Measurements from ENCODE around the gene SIPA1L2. TPM values are rescaled to one million over a fixed set of nuclear protein-coding genes. Genes with fewer than 3 reads are reported as not detected.

Gene SIPA1L2
- total and polyA plus RNA-seq, 10 of the 15 experiments (the other 5 are each of a cell fraction or from before 2014, with no cell fraction given), result 0.01 to 0.18 TPM; not detected in 8

DNA sequence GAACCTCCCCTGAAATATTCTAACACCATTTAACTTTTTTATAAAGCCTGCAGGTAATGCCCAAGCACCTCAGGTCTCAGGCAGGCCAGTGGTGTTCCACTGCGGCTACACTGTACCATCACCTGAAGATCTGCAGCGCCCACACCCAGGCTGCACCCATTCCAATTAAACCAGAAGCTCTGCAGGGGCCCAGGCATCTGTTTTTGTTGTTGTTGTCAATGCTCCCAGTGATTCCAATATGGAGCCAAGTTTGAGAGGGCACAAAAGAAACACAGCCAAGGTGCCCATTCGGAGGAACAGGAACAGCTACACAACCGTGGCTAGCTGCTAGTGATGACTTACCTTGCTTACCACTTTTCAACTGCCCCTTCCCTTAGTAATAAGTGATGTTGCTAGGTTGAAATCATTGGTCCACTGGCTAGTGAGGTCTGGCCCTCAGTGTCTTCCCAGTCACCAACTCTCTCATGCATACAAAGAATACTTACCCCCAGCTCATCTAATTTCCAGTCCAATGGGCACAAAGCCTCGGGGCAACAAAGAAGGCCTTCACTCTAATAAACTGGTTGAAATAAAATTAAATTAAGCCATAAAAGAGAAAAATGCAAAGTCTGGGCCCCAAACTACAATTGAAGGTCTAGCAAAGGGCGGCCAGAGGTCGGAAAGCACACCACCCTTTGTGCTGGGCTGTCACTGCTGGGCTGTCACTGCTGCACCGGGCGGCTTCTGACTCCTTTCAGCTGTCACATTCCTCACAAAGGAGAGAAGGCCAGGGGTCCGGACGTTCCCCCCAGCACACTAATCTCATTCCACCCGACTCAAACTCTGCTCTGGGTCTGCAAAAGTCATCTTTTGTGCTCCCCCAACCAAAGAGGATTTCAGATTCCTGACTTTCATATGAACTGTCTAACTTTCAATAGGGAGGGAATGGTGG, 34.9 kb downstream of the SIPA1L2 start:
- no peaks in the 10 kb centered on the region for H3K79me2 ChIP-seq (ENCODE audit: control insufficient read depth, insufficient read depth, low read length)
- 76% methylated on average over 12 of the region's 12 CpGs for WGBS (ENCODE audit: insufficient coverage, insufficient replicate concordance, low lambda C conversion rate, missing lambda C conversion rate)
- no peaks in the 10 kb centered on the region for H3K27me3 ChIP-seq (replicated peaks in 1 of 2; ENCODE audit: control insufficient read depth in 2 of 2, insufficient read depth in 2 of 2, low read length in 1 of 2)
- DNase-seq (ENCODE audit: low read depth, low spot score) (no peak), FAIRE-seq (no peak), ATAC-seq (no peak)
- ChIA-PET RAD21 (ENCODE audit: unreplicated experiment) (no interaction called here), CTCF (no interaction called here), POLR2A (no interaction called here), SMC1A (ENCODE audit: uncharacterized antibody, unreplicated experiment) (no interaction called here)
- peaks cover 38% of the 10 kb centered on the region for H3K4me1 ChIP-seq (ENCODE audit: control insufficient read depth, insufficient read depth, low read length)
- no peak overlapping the region for H2AFZ ChIP-seq (ENCODE audit: control insufficient read depth, low read depth, low read length)
- no peak overlapping the region for H3K9ac ChIP-seq (ENCODE audit: control insufficient read depth, insufficient read depth, low read length)
- no peak overlapping the region for H3K4me3 ChIP-seq
- in situ Hi-C loops (cut with MboI) (no loop called here), intact Hi-C loops (cut with micrococcal nuclease; ENCODE audit: unreplicated experiment) (no loop called here)
- H3K36me3 ChIP-seq (ENCODE audit: control insufficient read depth in 2 of 2, insufficient read depth in 2 of 2, low read length in 1 of 2), result no peaks in the 10 kb centered on the region
- no peak for TF ChIP-seq SIX5 (IDR thresholded peaks at IDR 0.05; ENCODE audit: low read depth, low read length, severe bottlenecking)
- TF ChIP-seq NBN (IDR thresholded peaks at IDR 0.05), result no peak
- TF ChIP-seq, protein P1, sequence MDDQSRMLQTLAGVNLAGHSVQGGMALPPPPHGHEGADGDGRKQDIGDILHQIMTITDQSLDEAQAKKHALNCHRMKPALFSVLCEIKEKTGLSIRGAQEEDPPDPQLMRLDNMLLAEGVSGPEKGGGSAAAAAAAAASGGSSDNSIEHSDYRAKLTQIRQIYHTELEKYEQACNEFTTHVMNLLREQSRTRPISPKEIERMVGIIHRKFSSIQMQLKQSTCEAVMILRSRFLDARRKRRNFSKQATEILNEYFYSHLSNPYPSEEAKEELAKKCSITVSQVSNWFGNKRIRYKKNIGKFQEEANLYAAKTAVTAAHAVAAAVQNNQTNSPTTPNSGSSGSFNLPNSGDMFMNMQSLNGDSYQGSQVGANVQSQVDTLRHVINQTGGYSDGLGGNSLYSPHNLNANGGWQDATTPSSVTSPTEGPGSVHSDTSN (IDR thresholded peaks at IDR 0.05; ENCODE audit: insufficient replicate concordance, low read depth, low read length), result no peak
- no peak for TF ChIP-seq TBL1XR1 (IDR thresholded peaks at IDR 0.05; ENCODE audit: low read depth, low read length)
- TF ChIP-seq, protein P2, sequence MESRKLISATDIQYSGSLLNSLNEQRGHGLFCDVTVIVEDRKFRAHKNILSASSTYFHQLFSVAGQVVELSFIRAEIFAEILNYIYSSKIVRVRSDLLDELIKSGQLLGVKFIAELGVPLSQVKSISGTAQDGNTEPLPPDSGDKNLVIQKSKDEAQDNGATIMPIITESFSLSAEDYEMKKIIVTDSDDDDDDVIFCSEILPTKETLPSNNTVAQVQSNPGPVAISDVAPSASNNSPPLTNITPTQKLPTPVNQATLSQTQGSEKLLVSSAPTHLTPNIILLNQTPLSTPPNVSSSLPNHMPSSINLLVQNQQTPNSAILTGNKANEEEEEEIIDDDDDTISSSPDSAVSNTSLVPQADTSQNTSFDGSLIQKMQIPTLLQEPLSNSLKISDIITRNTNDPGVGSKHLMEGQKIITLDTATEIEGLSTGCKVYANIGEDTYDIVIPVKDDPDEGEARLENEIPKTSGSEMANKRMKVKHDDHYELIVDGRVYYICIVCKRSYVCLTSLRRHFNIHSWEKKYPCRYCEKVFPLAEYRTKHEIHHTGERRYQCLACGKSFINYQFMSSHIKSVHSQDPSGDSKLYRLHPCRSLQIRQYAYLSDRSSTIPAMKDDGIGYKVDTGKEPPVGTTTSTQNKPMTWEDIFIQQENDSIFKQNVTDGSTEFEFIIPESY (IDR thresholded peaks at IDR 0.05), result no peak
- TF ChIP-seq STAT1 (conservative IDR thresholded peaks at IDR 0.05), result no peak
- no peak for TF ChIP-seq KLF5 (IDR thresholded peaks at IDR 0.05; ENCODE audit: partially characterized antibody)
- TF ChIP-seq BRCA1 (IDR thresholded peaks at IDR 0.05; ENCODE audit: low read depth, low read length), result no peak
- no peak for TF ChIP-seq FOXM1 (IDR thresholded peaks at IDR 0.05; ENCODE audit: low read depth, low read length)
- H3K4me2 ChIP-seq (ENCODE audit: control insufficient read depth, insufficient read depth), result no peak overlapping the region
- no peak overlapping the region for H3K27ac ChIP-seq (ENCODE audit: control insufficient read depth, insufficient read depth)
- no peaks in the 10 kb centered on the region for H4K20me1 ChIP-seq (ENCODE audit: control insufficient read depth, insufficient read depth)
- BruUV-seq (replicated peaks), result no TSS peak
- no peaks in the 10 kb centered on the region for H3K9me3 ChIP-seq (replicated peaks; ENCODE audit: control insufficient read depth, insufficient read depth, low read length)

Measured in GM12878 (cell line).